SHP77 treated with DMSO at 0.1 percent for 48 hours (cell line): ENCODE measurements around the gene NR1D2.
"Not testable (repeated sequence)": the region's sequence is repeated elsewhere in the genome, so short reads cannot be mapped to it uniquely, and the experiment has no call there.

Experiments used
- DNase-seq: peaks from one replicate; lab custom pipeline; 2025; lab: John Stamatoyannopoulos, UW

Gene NR1D2

GRCh38 chr3:24004171-24004938 is 59.3 kb downstream of the NR1D2 start:
- no peak for DNase-seq

DNA sequence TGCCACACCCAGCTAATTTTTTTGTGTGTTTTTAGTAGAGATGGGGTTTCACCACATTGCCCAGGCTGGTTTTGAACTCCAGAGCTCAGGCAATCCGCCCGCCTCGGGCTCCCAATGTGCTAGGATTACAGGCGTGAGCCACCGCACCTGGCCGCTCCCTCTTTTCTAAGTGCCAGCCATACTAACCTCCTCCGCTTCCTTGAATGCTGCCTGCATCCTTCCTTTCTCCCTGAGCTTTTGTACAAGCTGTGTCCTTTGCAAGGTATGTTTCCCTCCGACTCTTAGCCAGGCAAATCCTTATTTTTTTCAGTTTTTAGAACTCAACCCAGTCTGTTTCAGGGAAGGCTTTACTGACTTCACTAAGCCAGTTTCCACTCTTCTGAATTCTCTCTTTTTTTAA is 60.6 kb downstream of the NR1D2 start:
- no peak for DNase-seq

DNA sequence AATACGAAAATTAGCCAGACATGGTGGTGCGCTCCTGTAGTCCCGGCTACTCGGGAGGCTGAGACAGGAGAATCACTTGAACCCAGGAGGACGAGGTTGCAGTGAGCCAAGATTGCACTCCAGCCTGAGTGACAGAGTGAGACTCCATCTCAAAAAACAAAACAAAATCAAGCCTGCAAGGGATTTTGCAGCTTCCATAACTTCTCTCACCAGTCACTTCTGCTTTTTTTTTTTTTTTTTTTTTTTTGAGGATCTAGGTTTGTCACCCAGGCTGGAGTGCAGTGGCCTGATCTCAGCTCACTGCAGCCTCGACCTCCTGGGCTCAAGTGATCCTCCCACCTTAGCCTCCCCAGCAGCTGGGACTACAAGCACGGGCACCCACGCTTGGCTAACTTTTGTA is 65.7 kb downstream of the NR1D2 start:
- not testable (repeated sequence) for DNase-seq

- DNase-seq: no peak
Observed at GRCh38 chr3:24012589-24013269, 67.6 kb downstream of the NR1D2 start.

GRCh38 chr3:24017305-24017704 is 72.2 kb downstream of the NR1D2 start:
- DNase-seq: no peak

DNA sequence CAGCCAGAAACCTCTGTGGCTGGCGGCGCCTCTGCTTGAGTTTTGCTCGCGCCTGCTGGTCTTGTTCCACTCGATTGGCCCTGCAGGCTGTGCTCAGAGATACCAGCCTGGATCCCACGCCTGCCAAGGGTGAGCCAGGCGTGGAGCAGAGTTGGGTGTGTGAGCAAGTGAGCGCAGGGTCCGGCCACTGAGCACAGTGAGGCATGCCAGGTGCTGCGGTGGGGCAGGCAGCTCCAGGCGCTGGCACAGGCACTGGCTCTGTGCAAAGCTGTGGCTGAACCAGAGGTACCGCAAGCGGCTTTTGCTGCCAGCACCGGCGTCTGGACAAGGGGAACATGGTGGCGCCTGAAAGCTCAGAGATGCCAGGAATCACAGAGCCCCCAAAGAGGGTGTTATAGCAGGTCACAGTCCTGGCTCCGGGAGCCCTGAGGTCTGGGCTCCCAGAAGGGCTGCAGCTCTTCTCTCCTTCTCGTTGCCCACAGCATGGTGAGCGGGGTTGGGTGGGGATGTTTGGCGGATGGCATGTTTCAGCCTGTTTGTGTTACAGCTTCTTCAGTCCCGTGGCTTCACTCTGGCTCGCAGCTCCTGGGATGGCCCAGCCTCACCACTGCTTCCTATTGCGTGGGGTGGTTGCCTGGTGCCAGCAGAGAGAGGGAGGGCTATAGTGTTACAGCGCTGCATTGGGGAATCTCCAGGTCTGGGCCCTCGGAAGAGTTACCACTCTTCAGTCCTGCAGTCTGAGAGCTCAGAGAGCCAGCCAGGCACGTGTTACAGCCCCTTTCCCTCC is 73.9 kb downstream of the NR1D2 start:
- no peak for DNase-seq

- no peak for DNase-seq
Observed at GRCh38 chr3:24019585-24019984, 74.5 kb downstream of the NR1D2 start.

GRCh38 chr3:24020036-24020691 is 75.1 kb downstream of the NR1D2 start:
- no peak for DNase-seq

DNA sequence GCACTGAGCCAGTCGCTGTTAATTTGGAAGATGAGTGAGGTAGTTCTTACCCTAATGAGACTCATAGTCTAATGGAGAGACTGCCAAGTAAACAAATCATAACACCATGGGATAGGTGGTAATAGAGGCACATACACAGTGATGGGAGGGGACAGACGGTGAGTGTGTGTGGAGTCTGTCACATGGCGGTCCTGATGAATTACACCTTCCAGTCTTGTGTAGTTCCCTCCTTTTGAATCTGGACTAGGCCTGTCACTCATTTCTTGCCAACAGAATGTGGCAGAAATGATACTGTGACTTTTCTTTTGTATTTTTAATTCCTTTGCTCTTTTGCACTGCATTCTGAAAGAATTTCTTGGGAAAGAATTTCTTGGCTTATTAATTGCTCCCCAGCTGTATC is 78.1 kb downstream of the NR1D2 start:
- DNase-seq: no peak

DNA sequence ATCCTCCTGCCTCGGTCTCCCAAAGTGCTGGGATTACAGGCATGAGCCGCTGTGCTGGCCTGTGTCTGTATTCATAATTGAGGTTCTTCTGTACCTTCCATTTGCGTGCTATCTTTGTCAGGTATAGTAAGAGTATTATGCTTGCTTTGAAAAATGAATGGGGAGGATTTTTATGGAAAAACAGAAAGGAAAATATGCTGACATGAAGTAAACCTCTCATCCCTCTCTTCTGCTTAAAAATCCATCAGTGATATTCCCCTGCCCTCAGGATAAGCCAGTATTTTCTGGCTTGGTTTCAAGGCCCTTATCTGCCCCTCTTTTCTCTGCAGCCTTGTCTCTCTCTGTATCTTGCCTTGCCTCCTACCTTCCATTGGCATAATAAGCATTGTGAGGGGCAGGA is 80.7 kb downstream of the NR1D2 start:
- DNase-seq: no peak

DNA sequence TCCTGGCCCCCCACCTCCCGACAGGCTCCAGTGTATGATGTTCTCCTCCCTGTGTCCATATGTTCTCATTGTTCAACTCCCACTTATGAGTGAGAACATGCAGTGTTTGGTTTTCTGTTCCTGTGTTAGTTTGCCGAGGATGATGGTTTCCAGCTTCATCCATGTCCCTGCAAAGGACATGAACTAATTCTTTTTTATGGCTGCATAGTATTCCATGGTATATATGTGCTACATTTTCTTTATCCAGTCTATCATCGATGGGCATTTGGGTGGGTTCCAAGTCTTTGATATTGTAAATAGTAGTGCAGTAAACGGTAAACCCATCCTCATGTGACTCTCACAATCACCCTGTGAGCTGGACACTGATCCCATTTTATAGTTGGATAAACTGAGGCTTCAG is 81.6 kb downstream of the NR1D2 start:
- DNase-seq: not testable (repeated sequence)

GRCh38 chr3:24027946-24028345 is 82.9 kb downstream of the NR1D2 start:
- no peak for DNase-seq
